Osteocyte (in vitro differentiated cells): ENCODE data around the gene IFI6. TPM values are rescaled to one million over a fixed set of nuclear protein-coding genes. Genes with fewer than 3 reads are reported as not detected.
"Not testable (repeated sequence)": the region's sequence is repeated elsewhere in the genome, so short reads cannot be mapped to it uniquely, and the experiment has no call there.

Source experiments
- DNase-seq: peaks from one replicate; pipeline ENCODE4 v3.0.0; 2021; ENCODE audit warnings: mixed read lengths; ENCODE audit not compliant: unreplicated experiment; ENCODE audit errors: extremely low spot score
- H3K27ac Mint-ChIP-seq: one replicate; pipeline ENCODE4 v1.8.0; 2021; ENCODE audit warnings: mild to moderate bottlenecking, mixed read lengths; ENCODE audit not compliant: unreplicated experiment
- H3K27me3 Mint-ChIP-seq: one replicate; pipeline ENCODE4 v1.8.0; 2021; ENCODE audit warnings: mixed read lengths; ENCODE audit not compliant: unreplicated experiment
- H3K36me3 Mint-ChIP-seq: one replicate; pipeline ENCODE4 v1.8.0; 2021; ENCODE audit warnings: mixed read lengths; ENCODE audit not compliant: unreplicated experiment
- H3K4me1 Mint-ChIP-seq: one replicate; pipeline ENCODE4 v1.8.0; 2021; ENCODE audit warnings: mixed read lengths; ENCODE audit not compliant: unreplicated experiment
- H3K4me3 Mint-ChIP-seq: one replicate; pipeline ENCODE4 v1.8.0; 2021; ENCODE audit warnings: mild to moderate bottlenecking, moderate library complexity, mixed read lengths; ENCODE audit not compliant: unreplicated experiment
- H3K9me3 Mint-ChIP-seq: one replicate; pipeline ENCODE4 v1.8.0; 2021; ENCODE audit warnings: mixed read lengths; ENCODE audit not compliant: unreplicated experiment
- CTCF ChIP-seq: fragments of 200-600 bp; sonication (generic); IDR thresholded peaks from 2 replicates; pipeline ENCODE4 v1.5.0; 2021; ENCODE audit warnings: antibody characterized with exemption, mild to moderate bottlenecking, moderate library complexity
- total RNA-seq: library from RNA; stranded (reverse); gene quantifications from 2 replicates; pipeline ENCODE4 v1.2.1, GENCODE V29; 2021

IFI6 gene
- total RNA-seq, 1 donor from 2014 or later, result 54.1 TPM

- no peaks in the 10 kb centered on the region for H3K36me3 Mint-ChIP-seq
- peaks cover 9% of the 10 kb centered on the region for H3K4me1 Mint-ChIP-seq
- no peak overlapping the region for H3K4me3 Mint-ChIP-seq
- H3K27me3 Mint-ChIP-seq, result no peaks in the 10 kb centered on the region
- no peak for TF ChIP-seq CTCF
- DNase-seq, result no peak
- H3K27ac Mint-ChIP-seq, result no peak overlapping the region
- H3K9me3 Mint-ChIP-seq, result no peaks in the 10 kb centered on the region
Observed at GRCh38 chr1:27624467-27625178, 47.4 kb downstream of the IFI6 start.

- Mint-ChIP-seq H3K36me3 (no peaks in the 10 kb centered on the region), H3K4me1 (peaks cover 3% of the 10 kb centered on the region), H3K27me3 (no peaks in the 10 kb centered on the region), H3K9me3 (no peaks in the 10 kb centered on the region), H3K27ac (no peak overlapping the region), H3K4me3 (no peak overlapping the region)
- TF ChIP-seq CTCF, result no peak
- DNase-seq, result no peak
Observed at GRCh38 chr1:27623327-27624212, 48.4 kb downstream of the IFI6 start.

GRCh38 chr1:27622828-27623227, 49.2 kb downstream of the IFI6 start:
- no peak for DNase-seq
- TF ChIP-seq CTCF, result no peak

GRCh38 chr1:27621051-27621920, 50.7 kb downstream of the IFI6 start:
- Mint-ChIP-seq H3K4me1 (peaks cover under 1% of the 10 kb centered on the region), H3K36me3 (no peaks in the 10 kb centered on the region), H3K9me3 (no peaks in the 10 kb centered on the region), H3K4me3 (no peak overlapping the region), H3K27me3 (no peaks in the 10 kb centered on the region), H3K27ac (no peak overlapping the region)
- TF ChIP-seq CTCF, result no peak
- no peak for DNase-seq

More at GRCh38 chr1:27622828-27623227, 49.2 kb downstream of the IFI6 start:
- H3K4me1 Mint-ChIP-seq, result peaks cover 3% of the 10 kb centered on the region
- H3K4me3 Mint-ChIP-seq, result no peak overlapping the region
- no peaks in the 10 kb centered on the region for H3K36me3 Mint-ChIP-seq
- no peaks in the 10 kb centered on the region for H3K9me3 Mint-ChIP-seq
- H3K27ac Mint-ChIP-seq, result no peak overlapping the region
- H3K27me3 Mint-ChIP-seq, result no peaks in the 10 kb centered on the region

GRCh38 chr1:27619782-27620438, 52.1 kb downstream of the IFI6 start:
- not testable (repeated sequence) for H3K36me3 Mint-ChIP-seq, H3K27me3 Mint-ChIP-seq, DNase-seq, H3K27ac Mint-ChIP-seq, H3K4me3 Mint-ChIP-seq, H3K4me1 Mint-ChIP-seq, H3K9me3 Mint-ChIP-seq
